ENCODE results near the gene SPON1. TPM values are rescaled to one million over a fixed set of nuclear protein-coding genes. Genes with fewer than 3 reads are reported as not detected.
"Not testable (repeated sequence)": the region's sequence is repeated elsewhere in the genome, so short reads cannot be mapped to it uniquely, and the experiment has no call there.

SPON1 gene
- total and polyA plus RNA-seq, 10 of the 15 experiments (the other 5 are each of a cell fraction or from before 2014, with no cell fraction given) = 0.13 to 1.1 (median 0.18) TPM; not detected in 5

DNA sequence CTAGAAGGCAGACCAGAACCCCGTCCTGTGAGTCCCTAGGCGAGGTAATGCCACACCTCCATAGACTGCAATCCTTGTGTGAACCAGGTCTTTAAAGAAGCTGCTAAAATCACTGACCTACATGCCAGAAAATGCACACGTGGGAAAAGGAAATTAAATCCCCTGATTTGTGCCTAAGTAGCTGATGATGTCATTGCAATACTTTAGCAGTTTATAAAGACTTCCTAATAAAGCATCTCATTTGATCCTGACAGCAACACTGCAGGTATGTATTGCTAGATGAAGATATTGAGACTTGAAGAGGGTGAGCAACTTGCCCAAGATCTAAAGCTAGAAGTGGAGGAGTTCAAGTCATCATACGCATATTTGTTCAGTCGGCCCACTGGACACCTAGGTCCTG lies 289.2 kb downstream of the SPON1 start:
- FAIRE-seq (no peak), ATAC-seq (no peak), DNase-seq (ENCODE audit: low read depth, low spot score) (no peak)
- 36% methylated on average over 5 of the region's 5 CpGs for WGBS (ENCODE audit: insufficient coverage, insufficient replicate concordance, low lambda C conversion rate, missing lambda C conversion rate)
- in situ Hi-C loops (cut with MboI) (no loop called here), intact Hi-C loops (cut with micrococcal nuclease; ENCODE audit: unreplicated experiment) (no loop called here)
- BruUV-seq (replicated peaks) = no TSS peak
- Histone ChIP-seq H3K4me2 (ENCODE audit: control insufficient read depth, insufficient read depth) (no peak overlapping the region), H3K4me3 (no peak overlapping the region), H2AFZ (ENCODE audit: control insufficient read depth, low read depth, low read length) (no peak overlapping the region), H4K20me1 (ENCODE audit: control insufficient read depth, insufficient read depth) (no peaks in the 10 kb centered on the region), H3K36me3 (ENCODE audit: control insufficient read depth in 2 of 2, insufficient read depth in 2 of 2, low read length in 1 of 2) (no peaks in the 10 kb centered on the region), H3K27me3 (replicated peaks in 1 of 2; ENCODE audit: control insufficient read depth in 2 of 2, insufficient read depth in 2 of 2, low read length in 1 of 2) (no peaks in the 10 kb centered on the region; a peak in 1 of 4 replicates), H3K79me2 (ENCODE audit: control insufficient read depth, insufficient read depth, low read length) (no peaks in the 10 kb centered on the region), H3K9me3 (replicated peaks; ENCODE audit: control insufficient read depth, insufficient read depth, low read length) (no peaks in the 10 kb centered on the region), H3K27ac (ENCODE audit: control insufficient read depth, insufficient read depth) (no peak overlapping the region), H3K4me1 (ENCODE audit: control insufficient read depth, insufficient read depth, low read length) (no peaks in the 10 kb centered on the region; the same call in 1 of the 2 replicates), H3K9ac (ENCODE audit: control insufficient read depth, insufficient read depth, low read length) (no peak overlapping the region)
- ChIA-PET SMC1A (ENCODE audit: uncharacterized antibody, unreplicated experiment) (interaction anchor here (1.0 to 3.2 kb wide), 3 partner anchors 51 to 296 kb away, joined by 3 to 24 read pairs (median 5); no protein-coding TSS in a partner anchor), POLR2A (no interaction called here), CTCF (interaction anchor here (0.6 to 5.2 kb wide), 14 partner anchors 10 to 765 kb away, joined by 3 to 45 read pairs (median 4); no protein-coding TSS in a partner anchor), RAD21 (ENCODE audit: unreplicated experiment) (interaction anchor here (0.6 to 1.0 kb wide), 3 partner anchors 53 to 307 kb away, joined by 3 read pairs; no protein-coding TSS in a partner anchor)
- TF ChIP-seq NR2F1 (conservative IDR thresholded peaks at IDR 0.05) (no peak), FOS (IDR thresholded peaks at IDR 0.05; ENCODE audit: borderline replicate concordance, extremely low read depth, insufficient read length) (no peak), RAD21 (IDR thresholded peaks at IDR 0.05; ENCODE audit: insufficient read depth, low read depth, low read length) (no peak), MTA2 (IDR thresholded peaks at IDR 0.05; ENCODE audit: low read depth) (no peak), EGR1 (IDR thresholded peaks at IDR 0.05; ENCODE audit: borderline replicate concordance in 1 of 2, low read depth in 2 of 2, low read length in 2 of 2) (no peak), ETV6 (conservative IDR thresholded peaks at IDR 0.05 in 1 of 2, IDR thresholded peaks at IDR 0.05 in 1 of 2; ENCODE audit: borderline replicate concordance in 1 of 2, low read depth in 1 of 2) (no peak), CBX5 (IDR thresholded peaks at IDR 0.05; ENCODE audit: low read depth) (no peak), SREBF2 (IDR thresholded peaks at IDR 0.05; ENCODE audit: low read length) (no peak), IRF4 (IDR thresholded peaks at IDR 0.05; ENCODE audit: low read depth, low read length) (no peak)
- TF ChIP-seq, protein P1, sequence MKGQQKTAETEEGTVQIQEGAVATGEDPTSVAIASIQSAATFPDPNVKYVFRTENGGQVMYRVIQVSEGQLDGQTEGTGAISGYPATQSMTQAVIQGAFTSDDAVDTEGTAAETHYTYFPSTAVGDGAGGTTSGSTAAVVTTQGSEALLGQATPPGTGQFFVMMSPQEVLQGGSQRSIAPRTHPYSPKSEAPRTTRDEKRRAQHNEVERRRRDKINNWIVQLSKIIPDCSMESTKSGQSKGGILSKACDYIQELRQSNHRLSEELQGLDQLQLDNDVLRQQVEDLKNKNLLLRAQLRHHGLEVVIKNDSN (IDR thresholded peaks at IDR 0.05; ENCODE audit: borderline replicate concordance, extremely low read length, insufficient read depth, low read depth, low read length) = no peak
- TF ChIP-seq, protein P2, sequence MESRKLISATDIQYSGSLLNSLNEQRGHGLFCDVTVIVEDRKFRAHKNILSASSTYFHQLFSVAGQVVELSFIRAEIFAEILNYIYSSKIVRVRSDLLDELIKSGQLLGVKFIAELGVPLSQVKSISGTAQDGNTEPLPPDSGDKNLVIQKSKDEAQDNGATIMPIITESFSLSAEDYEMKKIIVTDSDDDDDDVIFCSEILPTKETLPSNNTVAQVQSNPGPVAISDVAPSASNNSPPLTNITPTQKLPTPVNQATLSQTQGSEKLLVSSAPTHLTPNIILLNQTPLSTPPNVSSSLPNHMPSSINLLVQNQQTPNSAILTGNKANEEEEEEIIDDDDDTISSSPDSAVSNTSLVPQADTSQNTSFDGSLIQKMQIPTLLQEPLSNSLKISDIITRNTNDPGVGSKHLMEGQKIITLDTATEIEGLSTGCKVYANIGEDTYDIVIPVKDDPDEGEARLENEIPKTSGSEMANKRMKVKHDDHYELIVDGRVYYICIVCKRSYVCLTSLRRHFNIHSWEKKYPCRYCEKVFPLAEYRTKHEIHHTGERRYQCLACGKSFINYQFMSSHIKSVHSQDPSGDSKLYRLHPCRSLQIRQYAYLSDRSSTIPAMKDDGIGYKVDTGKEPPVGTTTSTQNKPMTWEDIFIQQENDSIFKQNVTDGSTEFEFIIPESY (IDR thresholded peaks at IDR 0.05) = no peak

DNA sequence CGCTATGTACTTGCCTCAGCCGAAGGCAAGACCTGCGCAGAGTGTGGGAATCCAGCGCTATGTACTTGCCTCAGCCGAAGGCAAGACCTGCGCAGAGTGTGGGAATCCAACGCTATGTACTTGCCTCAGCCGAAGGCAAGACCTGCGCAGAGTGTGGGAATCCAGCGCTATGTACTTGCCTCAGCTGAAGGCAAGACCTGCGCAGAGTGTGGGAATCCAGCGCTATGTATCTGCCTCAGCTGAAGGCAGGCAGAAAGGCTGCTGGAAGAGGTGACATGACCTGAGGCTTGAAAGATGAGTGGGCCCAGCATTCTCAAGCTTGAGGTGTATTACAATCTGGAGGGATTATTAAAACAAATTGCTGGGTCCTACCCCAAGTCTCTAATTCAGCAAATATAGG lies 290.0 kb downstream of the SPON1 start:
- H3K4me3 ChIP-seq; H4K20me1 ChIP-seq (ENCODE audit: control insufficient read depth, insufficient read depth); DNase-seq (ENCODE audit: low read depth, low spot score); H3K4me1 ChIP-seq (ENCODE audit: control insufficient read depth, insufficient read depth, low read length); H3K36me3 ChIP-seq (ENCODE audit: control insufficient read depth in 2 of 2, insufficient read depth in 2 of 2, low read length in 1 of 2); H3K27ac ChIP-seq (ENCODE audit: control insufficient read depth, insufficient read depth); BruUV-seq (replicated peaks); H2AFZ ChIP-seq (ENCODE audit: control insufficient read depth, low read depth, low read length); H3K4me2 ChIP-seq (ENCODE audit: control insufficient read depth, insufficient read depth); H3K27me3 ChIP-seq (replicated peaks in 1 of 2; ENCODE audit: control insufficient read depth in 2 of 2, insufficient read depth in 2 of 2, low read length in 1 of 2); H3K79me2 ChIP-seq (ENCODE audit: control insufficient read depth, insufficient read depth, low read length); H3K9me3 ChIP-seq (replicated peaks; ENCODE audit: control insufficient read depth, insufficient read depth, low read length); FAIRE-seq; intact Hi-C loops (cut with micrococcal nuclease; ENCODE audit: unreplicated experiment); H3K9ac ChIP-seq (ENCODE audit: control insufficient read depth, insufficient read depth, low read length); ATAC-seq; in situ Hi-C loops (cut with MboI): not testable (repeated sequence)
- WGBS (ENCODE audit: insufficient coverage, insufficient replicate concordance, low lambda C conversion rate, missing lambda C conversion rate) = 100% methylated on average over 4 of the region's 12 CpGs
- ChIA-PET POLR2A (interaction anchor here (1.2 kb wide), 1 partner anchor 203 kb away, joined by 3 read pairs; no protein-coding TSS in a partner anchor), RAD21 (ENCODE audit: unreplicated experiment) (interaction anchor here (1.2 to 1.3 kb wide), 2 partner anchors 56 to 201 kb away, joined by 4 to 5 read pairs; no protein-coding TSS in a partner anchor), SMC1A (ENCODE audit: uncharacterized antibody, unreplicated experiment) (interaction anchor here (1.5 to 3.2 kb wide), 7 partner anchors 50 to 297 kb away, joined by 3 to 24 read pairs (median 5); no protein-coding TSS in a partner anchor), CTCF (interaction anchor here (1.1 to 5.2 kb wide), 7 partner anchors 48 to 480 kb away, joined by 4 to 45 read pairs (median 6); no protein-coding TSS in a partner anchor)
